Endothelial cell of hepatic sinusoid (primary cell): ENCODE data around the gene GARIN5B.

ENCODE experiments used
- in situ Hi-C: cut with HindIII; loops from 2 replicates; pipeline ENCODE4 v1.10.0; 2017; ENCODE audit warnings: low sequenced_read_pairs

Gene GARIN5B

GRCh38 chr19:55352549-55353145 is 10.4 kb downstream of the GARIN5B start:
- in situ Hi-C loops = loop anchor here (5.0 to 10.0 kb wide), 2 partner anchors 55 to 122 kb away; partner anchors contain the start of gene ZNF628

- in situ Hi-C loops = loop anchor here (5.0 to 10.0 kb wide), 2 partner anchors 55 to 123 kb away; partner anchors contain the start of gene ZNF628
Observed at GRCh38 chr19:55352040-55352439, 11.0 kb downstream of the GARIN5B start.

- in situ Hi-C loops = loop anchor here (5.0 to 10.0 kb wide), 2 partner anchors 53 to 124 kb away; partner anchors contain the start of gene ZNF628
Observed at GRCh38 chr19:55350620-55351315, 12.3 kb downstream of the GARIN5B start.

GRCh38 chr19:55348317-55349034 is 14.6 kb downstream of the GARIN5B start:
- in situ Hi-C loops = loop anchor here (5.0 kb wide), 3 partner anchors 44 to 274 kb away; partner anchors contain the start of gene ZNF784

- in situ Hi-C loops = loop anchor here (5.0 kb wide), 3 partner anchors 45 to 275 kb away; partner anchors contain the start of gene ZNF784
Observed at GRCh38 chr19:55347442-55348009, 15.5 kb downstream of the GARIN5B start.

GRCh38 chr19:55346725-55347441 is 16.2 kb downstream of the GARIN5B start:
- in situ Hi-C loops = loop anchor here (5.0 kb wide), 3 partner anchors 45 to 275 kb away; partner anchors contain the start of gene ZNF784

GRCh38 chr19:55345818-55346724 is 17.0 kb downstream of the GARIN5B start:
- in situ Hi-C loops = loop anchor here (5.0 kb wide), 3 partner anchors 46 to 276 kb away; partner anchors contain the start of gene ZNF784

- in situ Hi-C loops = loop anchor here (5.0 kb wide), 3 partner anchors 47 to 277 kb away; partner anchors contain the start of gene ZNF784
Observed at GRCh38 chr19:55345101-55345817, 17.8 kb downstream of the GARIN5B start.

- in situ Hi-C loops = no loop called here
Observed at GRCh38 chr19:55344444-55344843, 18.6 kb downstream of the GARIN5B start.

- in situ Hi-C loops = no loop called here
Observed at GRCh38 chr19:55341595-55342531, 21.2 kb downstream of the GARIN5B start.

GRCh38 chr19:55341171-55341588 is 21.9 kb downstream of the GARIN5B start:
- in situ Hi-C loops = no loop called here

GRCh38 chr19:55340784-55341147 is 22.3 kb downstream of the GARIN5B start:
- in situ Hi-C loops = no loop called here

- in situ Hi-C loops = no loop called here
Observed at GRCh38 chr19:55339889-55340783, 22.9 kb downstream of the GARIN5B start.

GRCh38 chr19:55339105-55339888 is 23.8 kb downstream of the GARIN5B start, which contains the start of gene KMT5C:
Gene KMT5C, plus strand, starts transcription at chr19:55339876. Its CDS starts 2,061 bp downstream, at chr19:55341937.
- in situ Hi-C loops = no loop called here

- in situ Hi-C loops = no loop called here
Observed at GRCh38 chr19:55336101-55336500, 27.0 kb downstream of the GARIN5B start.

GRCh38 chr19:55333870-55334269 is 29.2 kb downstream of the GARIN5B start:
- in situ Hi-C loops = no loop called here
